Middle frontal gyrus (tissue), 1 donor: Measurements from ENCODE around the gene CCDC102B.
"Not testable (repeated sequence)": the region's sequence is repeated elsewhere in the genome, so short reads cannot be mapped to it uniquely, and the experiment has no call there.

Experiments
- DNase-seq: peaks from one replicate; pipeline ENCODE4 v3.0.0-alpha.2; 2015; ENCODE audit warnings: low spot score; ENCODE audit errors: extremely low spot score

CCDC102B gene

DNA sequence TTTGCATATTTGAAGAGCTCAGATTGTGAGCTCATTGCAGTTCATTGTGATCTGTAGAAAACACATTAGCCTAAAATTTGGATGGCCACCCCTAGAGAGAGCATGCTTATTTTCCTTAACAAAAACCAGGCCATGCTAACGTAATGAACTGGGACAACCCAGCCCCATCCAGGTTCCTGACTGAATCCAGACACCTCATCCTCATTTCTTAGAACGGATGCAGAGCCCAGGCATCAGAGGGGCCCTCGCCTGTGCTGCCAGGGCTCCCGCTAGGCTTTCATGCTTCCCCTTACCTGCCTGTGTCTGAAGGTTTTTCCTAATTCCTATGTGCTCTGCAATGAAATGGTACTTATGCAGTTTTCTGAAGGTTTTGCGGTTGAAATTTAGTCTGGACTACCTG lies 171.1 kb downstream of the CCDC102B start:
- DNase-seq: no peak

GRCh38 chr18:68972176-68972575 lies 174.3 kb downstream of the CCDC102B start:
- DNase-seq: no peak

- no peak for DNase-seq
Observed at GRCh38 chr18:68979737-68980136, 181.9 kb downstream of the CCDC102B start.

DNA sequence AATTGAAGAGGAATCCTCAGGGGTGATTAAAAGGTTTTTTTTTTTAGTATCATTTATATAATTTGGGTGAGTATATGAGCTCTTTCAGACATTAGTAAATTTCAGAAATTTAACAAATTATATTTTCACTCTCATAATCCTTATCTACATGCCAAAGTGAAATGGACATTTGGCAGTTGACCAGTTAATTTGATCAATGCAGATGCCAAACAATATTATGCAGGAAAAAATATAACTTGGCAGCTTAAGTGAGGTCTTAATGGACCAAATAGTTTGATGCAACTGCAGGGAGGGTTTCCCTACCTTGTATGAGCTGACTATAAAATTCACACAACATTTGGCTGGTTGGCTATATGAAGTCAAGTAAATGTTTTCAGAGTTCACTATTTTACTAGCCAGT lies 185.2 kb downstream of the CCDC102B start:
- DNase-seq: no peak

DNA sequence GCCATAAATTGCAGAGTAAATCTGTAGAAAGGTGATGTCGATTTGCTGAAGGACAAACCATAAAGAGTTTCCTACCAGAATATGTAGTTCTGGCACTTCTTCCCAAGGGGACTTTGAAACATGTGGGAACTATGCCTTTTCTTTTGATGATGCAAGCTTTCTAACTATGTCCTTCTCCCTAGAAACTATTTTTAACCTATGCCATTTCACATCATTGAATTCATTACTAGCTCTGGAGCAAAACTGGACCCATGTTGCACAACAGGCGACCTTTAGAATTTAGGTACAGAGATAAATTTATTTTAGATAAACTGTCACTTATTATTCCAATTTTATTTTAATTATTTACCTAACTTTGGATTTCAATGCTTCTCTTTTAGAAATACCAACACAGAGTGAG lies 186.5 kb downstream of the CCDC102B start:
- DNase-seq: no peak

DNA sequence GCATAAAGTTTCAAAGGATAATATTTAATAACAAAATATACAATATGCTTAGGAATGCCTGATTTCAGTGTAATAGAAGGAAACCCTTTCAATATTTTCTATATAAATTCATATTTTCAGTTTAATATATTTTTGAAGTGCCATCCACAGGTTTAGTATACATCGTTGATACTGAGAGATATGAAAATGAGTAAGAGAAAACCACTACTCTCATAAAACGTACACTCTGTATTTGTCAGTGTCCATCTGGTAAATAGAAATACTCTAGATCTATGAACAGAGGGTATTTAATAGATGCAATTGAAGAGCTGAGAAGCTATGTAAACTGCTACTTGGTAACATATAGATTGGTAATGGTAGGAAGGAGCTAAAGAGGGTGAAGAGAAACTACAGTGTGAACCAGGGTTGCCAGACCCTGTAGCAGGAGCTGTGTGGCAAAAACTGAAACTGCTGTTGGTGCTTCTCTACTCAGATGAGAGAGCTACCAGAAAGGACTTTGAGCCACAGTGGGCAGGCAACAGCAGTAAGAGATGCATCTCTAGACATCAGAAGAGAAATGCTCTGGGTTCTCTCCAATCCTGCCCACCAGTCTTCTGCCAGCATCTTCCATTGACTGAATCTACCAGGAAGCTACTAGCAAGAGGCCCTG lies 187.4 kb downstream of the CCDC102B start:
- DNase-seq: no peak

DNA sequence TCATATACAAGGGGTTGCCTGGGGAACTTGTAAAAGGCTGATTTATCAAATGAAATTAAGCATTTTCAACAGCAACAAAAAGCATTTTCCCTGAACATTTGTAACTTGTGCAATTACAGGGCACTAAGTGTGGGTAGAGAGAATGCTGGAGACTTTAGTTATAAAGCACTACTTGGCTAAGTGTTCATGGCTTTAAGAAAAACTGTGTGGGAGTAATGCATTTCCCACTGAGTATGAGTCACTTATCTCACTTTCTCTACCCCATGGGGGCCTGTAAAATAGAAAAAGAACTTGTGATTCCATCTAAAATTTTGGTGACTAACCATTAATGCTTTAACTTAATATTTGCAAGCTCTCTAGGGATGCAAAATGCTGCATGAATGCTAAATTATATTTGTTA lies 193.4 kb downstream of the CCDC102B start:
- peak; percentile 48 for DNase-seq

- DNase-seq: no peak
Observed at GRCh38 chr18:68992719-68993482, 195.0 kb downstream of the CCDC102B start.

DNA sequence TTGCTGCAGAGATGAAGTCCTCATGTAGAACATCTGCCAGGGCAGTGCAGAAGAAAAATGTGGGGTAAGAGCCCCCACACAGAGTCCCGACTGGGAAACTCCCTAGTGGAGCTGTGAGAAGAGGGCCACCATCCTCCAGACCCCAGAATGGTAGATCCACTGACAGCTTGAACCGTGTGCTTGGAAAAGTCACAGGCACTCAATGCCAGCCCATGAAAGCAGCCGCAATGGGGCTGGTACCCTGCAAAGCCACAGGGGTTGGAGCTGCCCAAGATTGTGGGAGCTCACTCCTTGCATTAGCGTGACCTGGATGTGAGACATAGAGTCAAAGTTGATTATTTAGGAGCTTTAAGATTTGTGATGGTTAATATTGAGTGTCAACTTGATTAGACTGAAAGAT lies 197.8 kb downstream of the CCDC102B start:
- DNase-seq: no peak

GRCh38 chr18:68997845-68998244 lies 200.0 kb downstream of the CCDC102B start:
- DNase-seq: no peak

- no peak for DNase-seq
Observed at GRCh38 chr18:69000366-69000765, 202.5 kb downstream of the CCDC102B start.

- no peak for DNase-seq
Observed at GRCh38 chr18:69002233-69002632, 204.4 kb downstream of the CCDC102B start.

DNA sequence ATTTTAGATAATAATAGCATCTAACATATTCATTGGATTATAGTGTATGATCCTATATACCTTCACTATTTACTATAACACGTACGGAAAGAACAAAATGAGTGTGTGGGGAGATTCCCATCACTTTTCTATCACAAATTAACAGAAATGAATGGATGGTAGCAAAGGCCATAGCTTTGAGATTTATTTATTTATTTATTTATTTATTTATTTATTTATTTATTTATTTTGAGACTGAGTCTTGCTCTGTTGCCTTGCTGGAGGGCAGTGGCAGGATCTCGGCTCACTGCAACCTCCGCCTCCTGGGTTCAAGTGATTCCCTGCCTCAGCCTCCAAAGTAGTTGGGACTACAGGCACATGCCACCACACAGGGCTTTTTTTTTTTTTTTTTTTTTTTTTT lies 208.3 kb downstream of the CCDC102B start:
- not testable (repeated sequence) for DNase-seq

GRCh38 chr18:69008538-69008937 lies 210.7 kb downstream of the CCDC102B start:
- DNase-seq: no peak

GRCh38 chr18:69021211-69021805 lies 223.4 kb downstream of the CCDC102B start:
- no peak for DNase-seq

DNA sequence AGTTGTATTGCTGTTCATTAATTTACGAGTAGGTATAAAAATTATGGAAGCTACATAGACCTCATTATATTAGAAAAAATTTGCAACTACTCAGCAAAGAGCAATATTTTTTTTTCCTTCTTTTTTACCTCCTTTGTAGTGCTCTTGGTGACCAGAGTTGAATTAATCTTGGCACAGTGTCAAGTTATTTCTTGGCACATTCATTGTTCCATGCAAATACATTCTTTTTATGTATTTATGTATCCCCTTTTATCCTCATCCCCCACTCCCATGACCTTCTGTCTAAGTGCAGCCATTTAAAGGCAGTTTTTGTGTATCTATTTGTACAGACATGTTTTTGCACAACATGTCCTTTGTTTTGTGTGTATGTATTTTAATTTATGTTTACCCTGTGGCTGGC lies 224.5 kb downstream of the CCDC102B start:
- no peak for DNase-seq

GRCh38 chr18:69031571-69031970 lies 233.7 kb downstream of the CCDC102B start:
- no peak for DNase-seq

DNA sequence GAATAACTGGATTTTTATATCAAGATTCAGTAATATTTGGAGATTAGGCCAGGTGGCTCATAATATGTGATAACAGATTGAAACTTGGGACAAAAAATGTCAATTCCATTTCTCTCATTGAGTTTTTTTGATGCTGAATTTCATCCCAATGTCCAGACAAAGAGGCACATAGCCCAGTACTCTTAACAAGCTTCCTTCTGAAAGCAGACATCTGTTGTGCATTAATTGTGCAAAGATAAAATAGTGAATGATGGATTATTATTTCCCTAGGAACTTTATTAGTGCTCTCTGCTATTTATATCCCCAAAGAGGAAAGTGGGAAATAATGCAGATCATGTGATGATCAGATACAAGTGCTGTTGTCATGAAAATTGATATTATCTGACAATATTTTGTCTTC lies 234.1 kb downstream of the CCDC102B start:
- DNase-seq: no peak

DNA sequence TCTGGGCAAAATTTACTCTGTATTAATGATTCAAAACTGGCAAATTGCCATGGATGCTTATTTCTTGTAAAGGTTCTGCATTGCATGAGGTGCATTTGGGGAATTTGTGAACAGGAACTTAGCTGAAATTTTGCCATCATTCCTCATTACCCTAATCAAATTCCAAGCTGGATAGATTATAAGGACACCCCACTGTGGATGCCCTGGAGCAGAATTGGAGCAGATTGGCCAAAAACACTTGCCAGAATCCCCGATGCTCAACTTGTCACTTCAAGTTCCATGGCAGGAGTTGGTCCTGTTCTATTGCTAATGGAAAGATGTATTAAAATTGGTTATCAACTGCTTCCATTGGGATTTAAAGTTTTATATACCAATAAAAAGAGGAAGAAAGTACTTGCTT lies 237.9 kb downstream of the CCDC102B start:
- no peak for DNase-seq

GRCh38 chr18:69044215-69044614 lies 246.3 kb downstream of the CCDC102B start:
- DNase-seq: no peak

GRCh38 chr18:69064063-69064462 lies 266.2 kb downstream of the CCDC102B start:
- DNase-seq: no peak

DNA sequence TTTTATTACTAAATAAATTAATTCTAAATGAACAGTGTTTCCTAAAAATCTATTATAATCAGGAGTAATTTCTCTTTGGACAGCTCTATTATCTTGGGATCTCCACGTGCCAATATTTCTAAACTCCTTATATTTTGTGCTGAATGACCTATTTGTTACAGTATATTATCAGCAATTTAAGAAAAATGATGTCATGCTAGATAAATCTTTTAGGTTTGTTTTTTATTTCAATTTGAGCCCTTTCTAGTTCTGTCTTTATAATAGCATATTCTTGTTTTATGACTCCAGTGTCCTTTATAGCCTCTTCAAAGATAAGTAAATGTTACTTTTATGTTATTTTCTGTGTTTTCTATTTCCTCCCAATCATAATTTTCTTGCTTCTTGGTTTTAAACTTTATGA lies 269.2 kb downstream of the CCDC102B start:
- no peak for DNase-seq

DNA sequence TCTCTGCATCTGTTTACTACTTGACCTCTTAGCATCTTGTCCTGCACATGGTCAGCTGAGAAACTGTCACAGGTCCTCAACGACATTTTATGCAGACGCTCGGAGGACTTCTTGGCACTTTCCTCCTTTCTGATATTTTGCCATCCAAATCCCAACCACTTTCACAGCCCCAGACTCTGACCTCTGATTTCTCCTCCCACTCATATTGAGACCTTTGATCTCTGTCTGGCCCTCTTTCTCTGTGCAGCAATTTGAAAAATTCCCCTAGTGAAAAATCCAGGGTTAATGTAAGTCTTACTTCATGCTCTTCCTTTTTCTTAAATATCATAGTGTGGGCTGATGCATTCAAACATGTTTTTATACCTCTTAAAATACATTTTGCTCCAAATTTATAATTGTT lies 273.8 kb downstream of the CCDC102B start:
- no peak for DNase-seq
